ENCODE measurements around the gene CFAP47.
"Not testable (repeated sequence)": the region's sequence is repeated elsewhere in the genome, so short reads cannot be mapped to it uniquely, and the experiment has no call there.

The CFAP47 gene

DNA sequence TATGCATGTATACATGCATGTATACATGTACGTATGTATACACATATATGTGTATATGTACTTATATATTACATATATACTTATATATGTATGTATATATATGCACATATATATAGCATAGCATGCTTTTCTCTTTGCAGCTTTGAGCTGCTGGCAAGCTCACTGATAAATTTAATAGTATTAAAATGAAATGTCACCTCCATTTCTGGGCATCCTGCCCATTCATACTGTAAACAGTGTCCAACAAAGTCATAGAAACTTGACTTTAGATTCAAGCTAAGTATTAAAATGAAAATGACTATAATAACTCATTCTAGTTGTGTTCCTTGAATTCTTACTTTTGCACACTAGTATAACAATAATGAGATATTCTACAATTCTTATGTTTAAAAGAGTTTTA lies 163.7 kb downstream of the CFAP47 start (continued):
- TF ChIP-seq ZNF565 (CRISPR knock-in tag; conservative IDR thresholded peaks at IDR 0.05; ENCODE audit: low read depth) = no peak
- TF ChIP-seq BACH2 (CRISPR knock-in tag; IDR thresholded peaks at IDR 0.05; ENCODE audit: borderline replicate concordance) = no peak
- no peak for TF ChIP-seq GLIS3 (CRISPR knock-in tag; IDR thresholded peaks at IDR 0.05)

DNA sequence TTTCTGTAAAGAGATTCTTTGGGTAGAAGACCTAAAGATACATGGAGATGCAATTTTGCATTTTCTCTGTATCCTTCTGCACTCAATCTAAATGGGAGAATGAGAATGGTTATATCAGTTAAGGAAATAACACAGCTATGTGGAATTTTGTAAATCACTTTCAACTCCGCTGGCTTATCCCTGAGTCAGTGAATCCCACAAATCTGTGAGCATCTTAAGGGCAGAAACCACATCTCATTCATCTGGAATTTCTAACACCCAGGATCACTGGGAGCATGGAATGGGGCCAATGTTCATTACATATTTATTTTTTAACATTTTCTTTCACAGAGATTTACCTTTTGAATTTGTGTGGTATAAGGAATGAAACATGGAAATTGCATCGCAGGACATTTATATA lies 167.8 kb downstream of the CFAP47 start:
- ATAC-seq = no peak
- TF ChIP-seq, protein P1, sequence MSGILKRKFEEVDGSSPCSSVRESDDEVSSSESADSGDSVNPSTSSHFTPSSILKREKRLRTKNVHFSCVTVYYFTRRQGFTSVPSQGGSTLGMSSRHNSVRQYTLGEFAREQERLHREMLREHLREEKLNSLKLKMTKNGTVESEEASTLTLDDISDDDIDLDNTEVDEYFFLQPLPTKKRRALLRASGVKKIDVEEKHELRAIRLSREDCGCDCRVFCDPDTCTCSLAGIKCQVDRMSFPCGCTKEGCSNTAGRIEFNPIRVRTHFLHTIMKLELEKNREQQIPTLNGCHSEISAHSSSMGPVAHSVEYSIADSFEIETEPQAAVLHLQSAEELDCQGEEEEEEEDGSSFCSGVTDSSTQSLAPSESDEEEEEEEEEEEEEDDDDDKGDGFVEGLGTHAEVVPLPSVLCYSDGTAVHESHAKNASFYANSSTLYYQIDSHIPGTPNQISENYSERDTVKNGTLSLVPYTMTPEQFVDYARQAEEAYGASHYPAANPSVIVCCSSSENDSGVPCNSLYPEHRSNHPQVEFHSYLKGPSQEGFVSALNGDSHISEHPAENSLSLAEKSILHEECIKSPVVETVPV (CRISPR knock-in tag; IDR thresholded peaks at IDR 0.05) = no peak
- TF ChIP-seq ISL1 (CRISPR knock-in tag; IDR thresholded peaks at IDR 0.05) (no peak), ZC3H10 (CRISPR knock-in tag; IDR thresholded peaks at IDR 0.05) (no peak), TOX (CRISPR knock-in tag; IDR thresholded peaks at IDR 0.05; ENCODE audit: borderline replicate concordance) (no peak), ZFP30 (CRISPR knock-in tag; IDR thresholded peaks at IDR 0.05) (no peak), ZFP3 (CRISPR knock-in tag; IDR thresholded peaks at IDR 0.05) (no peak), ZNF565 (CRISPR knock-in tag; conservative IDR thresholded peaks at IDR 0.05; ENCODE audit: low read depth) (no peak), ESRRG (CRISPR knock-in tag; IDR thresholded peaks at IDR 0.05) (no peak)
- TF ChIP-seq, protein P2, sequence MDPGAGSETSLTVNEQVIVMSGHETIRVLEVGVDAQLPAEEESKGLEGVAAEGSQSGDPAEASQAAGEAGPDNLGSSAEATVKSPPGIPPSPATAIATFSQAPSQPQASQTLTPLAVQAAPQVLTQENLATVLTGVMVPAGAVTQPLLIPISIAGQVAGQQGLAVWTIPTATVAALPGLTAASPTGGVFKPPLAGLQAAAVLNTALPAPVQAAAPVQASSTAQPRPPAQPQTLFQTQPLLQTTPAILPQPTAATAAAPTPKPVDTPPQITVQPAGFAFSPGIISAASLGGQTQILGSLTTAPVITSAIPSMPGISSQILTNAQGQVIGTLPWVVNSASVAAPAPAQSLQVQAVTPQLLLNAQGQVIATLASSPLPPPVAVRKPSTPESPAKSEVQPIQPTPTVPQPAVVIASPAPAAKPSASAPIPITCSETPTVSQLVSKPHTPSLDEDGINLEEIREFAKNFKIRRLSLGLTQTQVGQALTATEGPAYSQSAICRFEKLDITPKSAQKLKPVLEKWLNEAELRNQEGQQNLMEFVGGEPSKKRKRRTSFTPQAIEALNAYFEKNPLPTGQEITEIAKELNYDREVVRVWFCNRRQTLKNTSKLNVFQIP (CRISPR knock-in tag; IDR thresholded peaks at IDR 0.05; ENCODE audit: borderline replicate concordance, low read depth) = no peak
- TF ChIP-seq, protein P3, sequence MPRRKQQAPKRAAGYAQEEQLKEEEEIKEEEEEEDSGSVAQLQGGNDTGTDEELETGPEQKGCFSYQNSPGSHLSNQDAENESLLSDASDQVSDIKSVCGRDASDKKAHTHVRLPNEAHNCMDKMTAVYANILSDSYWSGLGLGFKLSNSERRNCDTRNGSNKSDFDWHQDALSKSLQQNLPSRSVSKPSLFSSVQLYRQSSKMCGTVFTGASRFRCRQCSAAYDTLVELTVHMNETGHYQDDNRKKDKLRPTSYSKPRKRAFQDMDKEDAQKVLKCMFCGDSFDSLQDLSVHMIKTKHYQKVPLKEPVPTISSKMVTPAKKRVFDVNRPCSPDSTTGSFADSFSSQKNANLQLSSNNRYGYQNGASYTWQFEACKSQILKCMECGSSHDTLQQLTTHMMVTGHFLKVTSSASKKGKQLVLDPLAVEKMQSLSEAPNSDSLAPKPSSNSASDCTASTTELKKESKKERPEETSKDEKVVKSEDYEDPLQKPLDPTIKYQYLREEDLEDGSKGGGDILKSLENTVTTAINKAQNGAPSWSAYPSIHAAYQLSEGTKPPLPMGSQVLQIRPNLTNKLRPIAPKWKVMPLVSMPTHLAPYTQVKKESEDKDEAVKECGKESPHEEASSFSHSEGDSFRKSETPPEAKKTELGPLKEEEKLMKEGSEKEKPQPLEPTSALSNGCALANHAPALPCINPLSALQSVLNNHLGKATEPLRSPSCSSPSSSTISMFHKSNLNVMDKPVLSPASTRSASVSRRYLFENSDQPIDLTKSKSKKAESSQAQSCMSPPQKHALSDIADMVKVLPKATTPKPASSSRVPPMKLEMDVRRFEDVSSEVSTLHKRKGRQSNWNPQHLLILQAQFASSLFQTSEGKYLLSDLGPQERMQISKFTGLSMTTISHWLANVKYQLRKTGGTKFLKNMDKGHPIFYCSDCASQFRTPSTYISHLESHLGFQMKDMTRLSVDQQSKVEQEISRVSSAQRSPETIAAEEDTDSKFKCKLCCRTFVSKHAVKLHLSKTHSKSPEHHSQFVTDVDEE (CRISPR knock-in tag; IDR thresholded peaks at IDR 0.05) = no peak
- TF ChIP-seq, protein P4, sequence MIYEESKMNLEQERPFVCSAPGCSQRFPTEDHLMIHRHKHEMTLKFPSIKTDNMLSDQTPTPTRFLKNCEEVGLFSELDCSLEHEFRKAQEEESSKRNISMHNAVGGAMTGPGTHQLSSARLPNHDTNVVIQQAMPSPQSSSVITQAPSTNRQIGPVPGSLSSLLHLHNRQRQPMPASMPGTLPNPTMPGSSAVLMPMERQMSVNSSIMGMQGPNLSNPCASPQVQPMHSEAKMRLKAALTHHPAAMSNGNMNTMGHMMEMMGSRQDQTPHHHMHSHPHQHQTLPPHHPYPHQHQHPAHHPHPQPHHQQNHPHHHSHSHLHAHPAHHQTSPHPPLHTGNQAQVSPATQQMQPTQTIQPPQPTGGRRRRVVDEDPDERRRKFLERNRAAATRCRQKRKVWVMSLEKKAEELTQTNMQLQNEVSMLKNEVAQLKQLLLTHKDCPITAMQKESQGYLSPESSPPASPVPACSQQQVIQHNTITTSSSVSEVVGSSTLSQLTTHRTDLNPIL (CRISPR knock-in tag; IDR thresholded peaks at IDR 0.05; ENCODE audit: low read depth) = no peak

DNA sequence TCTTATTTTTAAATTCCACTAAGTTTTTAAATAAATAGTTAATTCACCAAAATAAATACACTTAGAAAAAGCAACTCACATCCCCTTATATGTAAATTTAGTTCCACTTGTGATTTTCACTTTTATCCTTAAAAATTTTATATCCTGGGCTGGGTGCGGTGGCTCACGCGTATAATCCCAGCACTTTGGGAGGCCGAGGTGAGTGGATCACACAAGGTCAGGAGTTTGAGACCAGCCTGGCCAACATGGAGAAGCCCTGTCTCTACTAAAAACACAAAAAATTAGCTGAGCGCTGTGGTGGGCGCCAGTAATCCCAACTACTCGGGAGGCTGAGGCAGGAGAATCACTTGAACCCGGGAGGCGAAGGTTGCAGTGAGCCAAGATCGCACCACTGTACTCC lies 169.4 kb downstream of the CFAP47 start:
- ATAC-seq = not testable (repeated sequence)

DNA sequence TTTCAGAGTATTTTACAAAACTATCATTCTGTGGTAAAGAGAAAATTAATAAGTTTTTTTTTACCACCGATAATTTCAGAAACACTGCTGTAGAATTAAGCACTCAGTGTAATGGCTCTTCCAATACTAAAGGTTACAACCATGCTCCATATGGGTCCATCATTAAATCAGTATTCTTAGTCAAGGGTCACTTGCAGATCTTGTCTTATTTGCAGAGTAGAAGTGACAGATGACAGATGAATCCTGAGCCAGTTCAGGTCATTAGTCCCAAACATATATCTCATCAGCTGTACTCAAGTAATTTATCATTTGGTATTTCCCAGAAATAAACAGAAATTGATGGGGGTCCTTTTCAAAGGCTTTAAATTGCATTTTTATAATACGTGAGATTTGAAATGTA lies 182.9 kb downstream of the CFAP47 start:
- ATAC-seq = no peak

DNA sequence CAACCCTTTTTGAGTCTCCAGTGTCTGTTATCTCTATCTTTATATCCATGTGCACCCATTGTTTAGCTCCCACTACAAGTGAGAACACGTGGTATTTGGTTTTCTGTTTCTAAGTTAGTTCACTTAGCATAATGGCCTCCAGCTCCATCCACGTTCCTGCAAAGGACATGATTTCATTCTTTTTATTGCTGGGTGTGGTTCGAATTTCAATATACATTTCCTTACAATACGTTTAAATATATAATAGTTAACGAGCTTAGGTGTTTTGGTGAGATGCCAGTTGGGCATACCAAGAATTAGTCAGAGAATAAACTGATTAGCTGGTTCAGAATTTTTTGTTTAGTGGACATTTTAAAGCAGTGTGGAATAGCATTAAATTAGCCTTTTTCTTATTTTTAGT lies 196.7 kb downstream of the CFAP47 start:
- ATAC-seq = no peak
- no peak for TF ChIP-seq ESRRG (CRISPR knock-in tag; IDR thresholded peaks at IDR 0.05)

More for the DNA sequence above, 182.9 kb downstream of the CFAP47 start:
- TF ChIP-seq SNAI2 (CRISPR knock-in tag; IDR thresholded peaks at IDR 0.05) (no peak), ZNF70 (CRISPR knock-in tag; IDR thresholded peaks at IDR 0.05) (no peak)

DNA sequence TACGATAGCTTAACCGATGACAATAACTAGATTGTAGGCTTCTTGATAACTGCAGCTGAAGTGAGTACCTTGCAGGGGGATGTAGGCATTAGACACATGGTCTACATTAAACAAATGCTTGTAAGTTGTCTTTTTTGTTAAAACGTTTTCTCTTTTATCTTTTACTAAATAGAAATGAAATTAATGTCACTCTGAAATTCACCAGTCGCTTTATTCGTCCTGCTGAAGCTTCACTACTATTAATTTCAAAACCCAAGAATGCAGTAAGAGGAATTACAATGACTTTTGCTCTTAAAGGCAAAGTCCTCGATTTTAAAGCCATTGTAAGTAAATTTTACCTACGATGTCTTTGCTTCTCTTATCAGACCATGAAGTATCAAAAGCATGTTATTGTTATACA lies 239.7 kb downstream of the CFAP47 start:
- ATAC-seq = no peak
- TF ChIP-seq ZFP30 (CRISPR knock-in tag; IDR thresholded peaks at IDR 0.05) (no peak), TCF4 (CRISPR knock-in tag; IDR thresholded peaks at IDR 0.05; ENCODE audit: borderline replicate concordance) (peak; percentile 79), ISL1 (CRISPR knock-in tag; IDR thresholded peaks at IDR 0.05) (peak; percentile 71)
- TF ChIP-seq, protein P1 (CRISPR knock-in tag; IDR thresholded peaks at IDR 0.05) = 0 out of 2 replicates have a peak, but pooled peaks have one; percentile 47

All from SK-N-SH treated with all-trans-retinoic acid at 6 μM for 48 hours (cell line).